ENCODE results near the gene LILRB4.

DNA sequence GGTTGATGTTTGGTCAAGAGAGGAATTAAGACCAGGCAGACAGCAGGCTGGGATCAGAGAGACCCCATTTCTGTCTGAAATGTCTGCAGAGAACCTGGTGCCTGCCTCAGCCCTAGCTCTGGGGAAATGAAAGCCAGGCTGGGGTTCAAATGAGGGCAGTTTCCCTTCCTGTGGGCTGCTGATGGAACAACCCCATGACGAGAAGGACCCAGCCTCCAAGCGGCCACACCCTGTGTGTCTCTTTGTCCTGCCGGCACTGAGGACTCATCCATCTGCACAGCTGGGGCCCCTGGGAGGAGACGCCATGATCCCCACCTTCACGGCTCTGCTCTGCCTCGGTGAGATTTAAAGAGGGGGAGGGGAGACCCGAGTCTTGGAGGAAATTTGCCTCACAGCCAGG is at the start of gene LILRB4:
- TF ChIP-seq, protein P1, sequence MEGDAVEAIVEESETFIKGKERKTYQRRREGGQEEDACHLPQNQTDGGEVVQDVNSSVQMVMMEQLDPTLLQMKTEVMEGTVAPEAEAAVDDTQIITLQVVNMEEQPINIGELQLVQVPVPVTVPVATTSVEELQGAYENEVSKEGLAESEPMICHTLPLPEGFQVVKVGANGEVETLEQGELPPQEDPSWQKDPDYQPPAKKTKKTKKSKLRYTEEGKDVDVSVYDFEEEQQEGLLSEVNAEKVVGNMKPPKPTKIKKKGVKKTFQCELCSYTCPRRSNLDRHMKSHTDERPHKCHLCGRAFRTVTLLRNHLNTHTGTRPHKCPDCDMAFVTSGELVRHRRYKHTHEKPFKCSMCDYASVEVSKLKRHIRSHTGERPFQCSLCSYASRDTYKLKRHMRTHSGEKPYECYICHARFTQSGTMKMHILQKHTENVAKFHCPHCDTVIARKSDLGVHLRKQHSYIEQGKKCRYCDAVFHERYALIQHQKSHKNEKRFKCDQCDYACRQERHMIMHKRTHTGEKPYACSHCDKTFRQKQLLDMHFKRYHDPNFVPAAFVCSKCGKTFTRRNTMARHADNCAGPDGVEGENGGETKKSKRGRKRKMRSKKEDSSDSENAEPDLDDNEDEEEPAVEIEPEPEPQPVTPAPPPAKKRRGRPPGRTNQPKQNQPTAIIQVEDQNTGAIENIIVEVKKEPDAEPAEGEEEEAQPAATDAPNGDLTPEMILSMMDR (IDR thresholded peaks at IDR 0.05): no peak
- no peak for TF ChIP-seq POLR2A (IDR thresholded peaks at IDR 0.05)
